RCC 7860 (cell line): Measurements from ENCODE around the gene FBH1.

Experiments used
- DNase-seq: peaks from one replicate; pipeline ENCODE4 v3.0.0-alpha.2; 2015; ENCODE audit warnings: low spot score
- FAIRE-seq: peaks from 2 replicates; lab custom pipeline; 2012; peaks lifted over from hg19 to GRCh38; lab: Jason Lieb, UNC

The FBH1 gene

DNA sequence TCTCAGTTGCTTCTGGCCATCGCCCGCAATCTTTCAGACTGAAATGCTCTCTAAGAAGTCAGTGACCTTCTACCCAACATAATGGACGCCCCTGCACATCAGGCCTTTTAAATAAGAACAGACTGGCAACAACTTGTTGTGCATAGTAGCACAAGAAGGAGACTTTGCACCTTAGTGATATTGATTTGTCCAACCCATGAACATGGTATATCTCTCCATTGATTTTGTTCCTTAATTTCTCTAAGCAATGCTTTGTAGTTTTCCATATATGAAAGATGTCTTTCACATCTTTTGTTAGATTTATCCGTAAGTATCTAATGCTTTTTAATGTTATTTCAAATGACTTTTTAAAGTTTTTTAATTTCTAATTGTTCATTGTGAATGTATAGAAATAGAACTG, 83.0 kb downstream of the FBH1 start:
- FAIRE-seq (no peak), DNase-seq (no peak)

DNA sequence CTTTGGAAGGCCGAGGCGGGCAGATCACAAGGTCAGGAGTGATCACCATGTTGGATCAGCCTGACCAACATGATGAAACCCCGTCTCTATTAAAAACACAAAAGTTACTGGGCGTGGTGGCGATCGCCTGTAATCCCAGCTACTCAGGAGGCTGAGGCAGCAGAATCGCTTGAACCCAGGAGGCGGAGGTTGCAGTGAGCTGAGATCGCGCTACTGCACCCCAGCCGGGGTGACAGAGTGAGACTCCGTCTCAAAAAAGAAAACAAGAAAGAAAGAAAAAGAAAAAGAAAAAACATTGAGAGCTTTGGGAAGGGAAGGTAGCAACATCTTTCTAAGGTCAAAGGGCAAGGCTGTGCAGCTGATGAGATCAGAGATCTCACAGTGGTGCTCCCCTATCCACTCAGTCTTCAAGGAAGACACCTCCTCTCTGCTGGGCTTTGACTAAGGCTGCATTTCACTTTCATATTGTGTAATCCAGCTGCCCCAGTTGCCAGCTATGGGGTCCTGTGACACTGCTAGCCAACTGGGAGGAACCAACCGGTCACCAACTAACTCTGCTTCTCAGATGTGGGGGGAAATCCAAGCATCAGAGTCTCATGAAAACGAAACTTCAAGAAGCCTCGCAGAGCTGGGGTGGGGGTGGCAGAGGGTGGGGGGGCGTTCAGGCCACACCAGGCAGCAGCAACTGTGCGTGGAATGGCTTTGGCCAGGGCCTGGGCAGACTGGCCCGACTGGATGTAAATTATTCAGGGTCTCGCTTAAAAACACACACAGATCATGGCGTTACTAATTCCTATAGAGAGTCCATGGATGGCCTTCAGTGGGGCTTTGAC, 85.8 kb downstream of the FBH1 start:
- FAIRE-seq (no peak), DNase-seq (peak; percentile 14)

DNA sequence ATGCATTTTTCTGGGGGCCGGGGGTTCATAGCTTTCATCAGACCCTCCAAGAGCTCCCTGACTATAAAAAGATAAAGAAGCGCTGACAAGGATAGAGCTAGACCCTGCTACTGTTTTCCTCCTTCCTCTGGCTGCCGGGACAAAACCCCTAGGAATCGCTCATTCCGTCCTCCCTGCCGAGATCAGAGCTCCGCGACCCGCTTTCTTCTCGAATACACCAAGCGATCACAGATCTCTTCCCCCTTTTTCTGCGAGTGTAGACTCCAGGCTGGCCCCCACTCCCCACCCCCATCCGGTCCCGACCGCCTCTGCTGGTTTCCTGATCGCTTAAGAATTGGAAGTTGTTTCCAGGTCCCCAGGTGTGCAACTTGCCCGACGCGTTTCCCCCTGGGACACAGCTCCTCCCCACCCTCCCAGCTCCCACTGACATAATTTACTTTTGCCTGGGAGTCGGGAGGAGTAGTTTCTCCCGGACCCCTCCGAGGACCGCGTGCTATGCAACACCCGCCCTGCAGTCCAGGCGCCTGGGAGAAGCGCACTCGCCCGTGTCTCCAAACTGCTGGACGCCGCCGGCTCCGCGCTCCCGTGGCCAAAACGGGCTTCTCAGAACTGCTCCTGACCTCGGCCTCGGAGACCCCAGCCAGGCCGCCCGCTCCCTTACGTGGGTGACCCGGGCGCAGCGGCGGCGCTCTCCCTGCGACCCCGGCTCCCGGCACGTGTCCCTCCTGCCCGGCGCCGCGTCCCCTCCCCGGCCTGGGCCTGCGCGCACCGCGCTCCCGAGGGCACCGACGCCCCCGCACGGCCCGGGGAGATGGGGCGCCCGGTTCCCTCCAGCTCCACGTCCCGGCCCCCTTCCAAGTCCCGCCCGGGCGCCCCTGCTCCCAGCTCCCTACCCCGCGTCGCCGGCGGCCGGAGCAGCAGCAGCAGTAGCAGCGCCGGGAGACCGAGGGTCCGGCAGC, 86.7 kb downstream of the FBH1 start:
- DNase-seq (peak; percentile 27), FAIRE-seq (no peak)

DNA sequence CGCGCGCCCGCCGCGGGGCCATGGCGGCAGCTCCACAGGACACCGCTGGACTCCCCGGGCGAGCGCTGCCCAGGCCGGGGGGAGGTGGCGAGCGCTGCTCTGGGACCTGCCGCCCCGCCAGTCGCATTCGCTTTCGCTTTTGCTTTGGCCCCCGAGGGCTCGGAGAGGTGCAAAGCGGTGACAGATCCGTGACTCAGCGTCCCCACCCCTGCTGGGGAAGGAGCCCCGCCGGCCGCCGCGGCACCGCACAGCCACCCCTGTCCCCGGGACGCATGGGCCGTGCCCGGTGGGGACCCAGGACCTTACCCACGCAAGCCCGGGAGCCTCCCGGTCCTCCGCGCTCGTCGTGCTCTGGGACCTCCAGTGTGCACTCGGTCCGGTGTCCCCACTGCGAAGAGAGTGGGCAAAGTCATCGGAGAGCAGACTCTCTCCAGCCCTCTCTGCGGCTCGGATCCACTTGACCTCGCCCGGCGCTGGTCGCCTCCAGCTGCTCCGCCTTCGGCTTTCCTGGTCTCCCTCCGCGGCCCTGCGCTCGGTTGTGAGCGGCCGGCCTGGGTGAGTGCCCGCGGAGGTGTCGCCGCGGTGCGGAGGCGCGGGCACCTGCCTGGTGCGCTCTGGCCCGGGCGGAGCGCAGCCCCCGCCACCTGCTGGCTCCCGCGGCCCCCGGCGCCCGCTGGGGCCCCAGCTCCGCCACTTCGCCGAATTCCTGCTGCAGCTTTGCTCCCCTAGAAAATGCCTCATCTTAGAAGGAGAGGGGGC, 87.6 kb downstream of the FBH1 start, which contains the start of gene IL15RA:
Gene IL15RA (minus strand): TSS at position 73 of the 759 bp plus-strand sequence. CDS start 51 bp downstream, at position 22.
- FAIRE-seq, result no peak
- DNase-seq, result peak; percentile 78

DNA sequence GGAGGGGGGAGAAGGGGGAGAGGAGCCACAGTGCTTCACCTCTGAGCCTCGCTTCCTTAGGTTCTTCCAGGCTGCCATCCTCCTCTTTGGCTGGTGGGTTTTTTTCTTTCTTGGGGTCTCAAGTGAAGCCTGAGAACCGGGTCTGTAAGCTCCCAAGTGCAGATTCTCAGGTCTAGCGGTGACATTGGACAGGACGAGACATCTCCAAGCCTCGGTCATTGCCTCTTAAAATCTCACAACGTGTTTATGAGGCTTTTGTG, 88.1 kb downstream of the FBH1 start:
- DNase-seq, result no peak
- no peak for FAIRE-seq

DNA sequence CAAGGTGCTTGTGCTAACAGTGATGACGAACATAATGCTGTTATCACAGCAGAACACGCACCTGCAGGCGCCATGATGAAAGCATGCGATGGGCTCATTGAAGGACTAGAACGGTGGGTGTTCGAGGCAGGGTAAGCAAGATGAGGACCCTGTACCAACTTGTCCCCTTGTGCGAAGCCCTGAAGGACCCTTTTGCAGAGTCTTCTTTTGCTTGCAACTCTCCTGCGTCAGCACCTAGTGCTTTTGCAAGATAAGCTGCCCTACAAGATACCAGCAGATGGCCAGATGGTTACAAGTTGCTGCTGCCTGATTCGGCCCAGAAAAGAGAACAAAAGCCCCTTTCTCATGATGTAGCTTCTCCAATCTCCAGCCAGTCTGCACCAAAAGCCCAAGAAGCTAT, 91.5 kb downstream of the FBH1 start:
- DNase-seq (no peak), FAIRE-seq (no peak)

DNA sequence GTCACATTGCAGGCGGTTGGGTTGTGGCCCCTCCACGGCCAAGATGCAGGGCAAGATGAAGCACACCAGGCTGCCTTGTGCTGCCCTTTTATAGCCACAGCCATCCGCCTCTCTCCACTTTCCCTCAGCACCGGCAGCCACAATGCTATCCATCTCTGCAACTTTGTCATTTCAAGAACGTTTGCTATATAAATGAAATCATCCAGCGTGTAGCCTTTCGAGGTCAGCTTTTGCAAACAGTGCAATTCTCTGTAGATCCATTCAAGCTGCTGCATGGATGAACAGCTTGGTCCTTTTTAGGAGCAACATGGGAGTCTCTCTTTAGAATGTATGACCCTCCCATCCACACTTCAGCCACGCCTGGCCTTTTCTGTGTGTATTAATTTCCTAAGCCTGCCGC, 93.7 kb downstream of the FBH1 start:
- FAIRE-seq, result no peak
- DNase-seq, result no peak

DNA sequence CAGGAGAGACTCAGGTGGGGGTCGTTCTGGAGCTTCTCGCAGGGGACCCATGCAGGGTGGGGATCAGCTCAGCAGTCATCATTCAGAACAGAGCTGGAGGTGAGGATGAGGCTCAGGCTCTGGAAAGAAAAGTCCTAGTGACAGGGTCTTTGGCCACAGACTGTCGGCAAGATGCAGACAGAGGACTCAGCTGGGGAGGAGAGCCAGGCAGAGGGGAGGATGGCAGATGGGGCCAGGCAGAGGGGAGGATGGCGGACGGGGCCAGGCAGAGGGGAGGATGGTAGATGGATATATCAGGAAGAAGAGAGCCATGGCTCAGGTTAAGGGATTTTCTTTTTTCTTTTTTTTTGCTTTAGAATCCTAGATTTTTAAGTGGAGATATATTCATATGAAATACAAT, 95.0 kb downstream of the FBH1 start:
- no peak for FAIRE-seq
- DNase-seq, result no peak
